Lower lobe of right lung (tissue), 2 donors: ENCODE data around the gene PTGFRN. TPM values are rescaled to one million over a fixed set of nuclear protein-coding genes. Genes with fewer than 3 reads are reported as not detected.

ENCODE experiments used
- ATAC-seq, 2 donors: fragments of 200-7000 bp; cut with Tn5 transposase; one replicate each; pipeline ENCODE4 v1.9.1; 2020 to 2022; ENCODE audit warnings: mild to moderate bottlenecking in 2 of 2, moderate library complexity in 2 of 2
- DNase-seq: peaks from one replicate; pipeline ENCODE4 v3.0.0-alpha.2; 2020
- H3K27ac ChIP-seq: fragments of 200-600 bp; one replicate; pipeline ENCODE4 v1.8.0; 2022
- H3K27me3 ChIP-seq: fragments of 200-600 bp; one replicate; pipeline ENCODE4 v1.8.0; 2022; ENCODE audit warnings: low read depth
- H3K36me3 ChIP-seq: fragments of 200-600 bp; one replicate; pipeline ENCODE4 v1.8.0; 2022; ENCODE audit warnings: mild to moderate bottlenecking
- H3K4me1 ChIP-seq: fragments of 200-600 bp; one replicate; pipeline ENCODE4 v1.8.0; 2022
- H3K4me3 ChIP-seq: fragments of 200-600 bp; one replicate; pipeline ENCODE4 v1.8.0; 2022; ENCODE audit warnings: mild to moderate bottlenecking
- H3K9me3 ChIP-seq: fragments of 200-600 bp; one replicate; pipeline ENCODE4 v1.8.0; 2022
- CTCF ChIP-seq: fragments of 200-600 bp; IDR thresholded peaks from one replicate; pipeline ENCODE4 v1.8.0; 2022; ENCODE audit warnings: antibody characterized with exemption, mild to moderate bottlenecking
- intact Hi-C: fragments of 100-400 bp; cut with DNase I; formaldehyde crosslinking; loops from one replicate; pipeline ENCODE4 v1.11.0; 2022
- total RNA-seq: library from RNA; stranded (reverse); fragmentation: NEBNext Ultra II Directional; extraction: Animal tissue kit (Norgen Biotek cat#: 25700); gene quantifications from one replicate; pipeline ENCODE4 v1.2.1, GENCODE V29; 2021
- donor health status: DM: no; HTN: yes; CAD: no; lungs with severe emphysema.

Gene PTGFRN
- total RNA-seq, 1 donor from 2014 or later = 31.1 TPM

- H3K27ac ChIP-seq = no peak overlapping the region
- no peaks in the 10 kb centered on the region for H3K9me3 ChIP-seq
- H3K27me3 ChIP-seq = no peaks in the 10 kb centered on the region
- intact Hi-C loops = no loop called here
- no peak overlapping the region for H3K4me3 ChIP-seq
- no peak for TF ChIP-seq CTCF
- ATAC-seq = no peak
- H3K36me3 ChIP-seq = no peaks in the 10 kb centered on the region
- no peaks in the 10 kb centered on the region for H3K4me1 ChIP-seq
- DNase-seq = no peak
These were observed 126.3 kb downstream of the PTGFRN start for GRCh38 chr1:117036018-117036461.

- intact Hi-C loops = no loop called here
- DNase-seq = no peak
- Histone ChIP-seq H3K27me3 (no peaks in the 10 kb centered on the region), H3K36me3 (no peaks in the 10 kb centered on the region), H3K4me3 (no peak overlapping the region), H3K27ac (no peak overlapping the region), H3K9me3 (no peaks in the 10 kb centered on the region), H3K4me1 (no peaks in the 10 kb centered on the region)
- TF ChIP-seq CTCF = no peak
- ATAC-seq = no peak
These were observed 128.1 kb downstream of the PTGFRN start for GRCh38 chr1:117037802-117038201.

- no peak overlapping the region for H3K4me3 ChIP-seq
- H3K9me3 ChIP-seq = no peaks in the 10 kb centered on the region
- TF ChIP-seq CTCF = no peak
- H3K36me3 ChIP-seq = no peaks in the 10 kb centered on the region
- DNase-seq (no peak), ATAC-seq (no peak)
- H3K27me3 ChIP-seq = no peaks in the 10 kb centered on the region
- H3K4me1 ChIP-seq = no peaks in the 10 kb centered on the region
- H3K27ac ChIP-seq = no peak overlapping the region
- intact Hi-C loops = no loop called here
These were observed 128.5 kb downstream of the PTGFRN start for GRCh38 chr1:117038236-117038635.

Other genes with a start within 250 kb of the PTGFRN start
- gene IGSF3, start 242.2 kb upstream of the PTGFRN start, total RNA-seq = 15.8 TPM
- 9.8 TPM for gene CD2, start 155.5 kb upstream of the PTGFRN start, total RNA-seq
- 105 TPM for gene CD101, start 91.8 kb downstream of the PTGFRN start, total RNA-seq
- 18.0 TPM for gene TTF2, start 150.4 kb downstream of the PTGFRN start, total RNA-seq
- gene TRIM45, start 211.8 kb downstream of the PTGFRN start, total RNA-seq = 2.1 TPM